HTR-8/SVneo (cell line): ENCODE measurements around the gene ZMYND12.
A peak's percentile ranks its signal among the peaks of the same experiment; 100 is the strongest.

Source experiments
- DNase-seq: peaks from one replicate; pipeline ENCODE4 v3.0.0; 2011; ENCODE audit warnings: low spot score, mixed read lengths; ENCODE audit not compliant: insufficient read length
- FAIRE-seq: peaks from 2 replicates; lab custom pipeline; 2011; peaks lifted over from hg19 to GRCh38; lab: Jason Lieb, UNC

Gene ZMYND12

GRCh38 chr1:42449256-42449655, 6.6 kb downstream of the ZMYND12 start:
- FAIRE-seq = no peak

GRCh38 chr1:42442662-42443061, 13.2 kb downstream of the ZMYND12 start:
- DNase-seq (no peak), FAIRE-seq (no peak)

More at GRCh38 chr1:42449256-42449655, 6.6 kb downstream of the ZMYND12 start:
- DNase-seq = no peak

GRCh38 chr1:42439940-42440339, 15.9 kb downstream of the ZMYND12 start:
- DNase-seq = peak; percentile 33
- no peak for FAIRE-seq

- FAIRE-seq (no peak), DNase-seq (no peak)
Measured at GRCh38 chr1:42434340-42434739, 21.5 kb downstream of the ZMYND12 start.

GRCh38 chr1:42433369-42433768, 22.5 kb downstream of the ZMYND12 start:
- no peak for DNase-seq
- no peak for FAIRE-seq

GRCh38 chr1:42432714-42433113, 23.1 kb downstream of the ZMYND12 start:
- FAIRE-seq = no peak
- no peak for DNase-seq

GRCh38 chr1:42431514-42431913, 24.3 kb downstream of the ZMYND12 start:
- FAIRE-seq (no peak), DNase-seq (no peak)

GRCh38 chr1:42430286-42431135, 25.3 kb downstream of the ZMYND12 start:
- no peak for FAIRE-seq
- DNase-seq = no peak

GRCh38 chr1:42429603-42430002, 26.2 kb downstream of the ZMYND12 start:
- no peak for DNase-seq
- no peak for FAIRE-seq

GRCh38 chr1:42427240-42427639, 28.6 kb downstream of the ZMYND12 start:
- no peak for FAIRE-seq
- DNase-seq = no peak

- FAIRE-seq = no peak
- no peak for DNase-seq
Measured at GRCh38 chr1:42424201-42424600, 31.6 kb downstream of the ZMYND12 start.

GRCh38 chr1:42423681-42424080, 32.1 kb downstream of the ZMYND12 start:
- FAIRE-seq (no peak), DNase-seq (no peak)

- FAIRE-seq = no peak
Measured at GRCh38 chr1:42422737-42423136, 33.1 kb downstream of the ZMYND12 start.

GRCh38 chr1:42420911-42421585, 34.8 kb downstream of the ZMYND12 start:
- FAIRE-seq = no peak
- peak; percentile 7 for DNase-seq

More at GRCh38 chr1:42422737-42423136, 33.1 kb downstream of the ZMYND12 start:
- no peak for DNase-seq

- DNase-seq = no peak
- FAIRE-seq = no peak
Measured at GRCh38 chr1:42420121-42420520, 35.7 kb downstream of the ZMYND12 start.

GRCh38 chr1:42419126-42419821, 36.5 kb downstream of the ZMYND12 start:
- FAIRE-seq (no peak), DNase-seq (no peak)

GRCh38 chr1:42418516-42418915, 37.3 kb downstream of the ZMYND12 start:
- FAIRE-seq (no peak), DNase-seq (no peak)

- DNase-seq = no peak
- FAIRE-seq = no peak
Measured at GRCh38 chr1:42417166-42417565, 38.7 kb downstream of the ZMYND12 start.

GRCh38 chr1:42414551-42415496, 41.0 kb downstream of the ZMYND12 start:
- FAIRE-seq (no peak), DNase-seq (no peak)

- DNase-seq = no peak
- no peak for FAIRE-seq
Measured at GRCh38 chr1:42403880-42404400, 51.9 kb downstream of the ZMYND12 start.
